ENCODE measurements around the gene SYT14.
"Not testable (repeated sequence)": the region's sequence is repeated elsewhere in the genome, so short reads cannot be mapped to it uniquely, and the experiment has no call there.

SYT14 gene

GRCh38 chr1:209937996-209938959, at the start of gene SYT14:
Gene SYT14 (plus strand): TSS chr1:209938217. CDS start chr1:209938265, 48 bp downstream.
- Histone ChIP-seq H3K9me3 (ENCODE audit: low read depth, low read length) (no peaks in the 10 kb centered on the region), H3K36me3 (ENCODE audit: insufficient read depth, low read length) (no peaks in the 10 kb centered on the region), H3K9ac (ENCODE audit: insufficient read length) (no peak within 1 kb of the TSS), H3K4me3 (peak within 1 kb of the TSS; percentile 70), H3K27ac (no peak within 1 kb of the TSS)
- no peak for DNase-seq (ENCODE audit: low read depth, low spot score)
- TF ChIP-seq FOXP2 (optimal IDR thresholded peaks at IDR 0.05; ENCODE audit: control extremely low read depth, extremely low read length, insufficient read depth) (no peak), POLR2AphosphoS5 (IDR thresholded peaks at IDR 0.05; ENCODE audit: borderline replicate concordance, low read depth, low read length) (no peak), EZH2 (IDR thresholded peaks at IDR 0.05) (no peak)

- H3K36me3 ChIP-seq (ENCODE audit: insufficient read depth, low read length); DNase-seq (ENCODE audit: low read depth, low spot score); H3K9me3 ChIP-seq (ENCODE audit: low read depth, low read length); H3K27ac ChIP-seq; H3K9ac ChIP-seq (ENCODE audit: insufficient read length); H3K4me3 ChIP-seq: not testable (repeated sequence)
These were observed 49.5 kb upstream of the SYT14 start for GRCh38 chr1:209888291-209889076.

GRCh38 chr1:209889077-209889418, 49.0 kb upstream of the SYT14 start:
- Histone ChIP-seq H3K9me3 (ENCODE audit: low read depth, low read length) (no peaks in the 10 kb centered on the region), H3K9ac (ENCODE audit: insufficient read length) (no peak overlapping the region)

GRCh38 chr1:209890641-209891330, 47.2 kb upstream of the SYT14 start:
- Histone ChIP-seq H3K9ac (ENCODE audit: insufficient read length) (no peak overlapping the region), H3K36me3 (ENCODE audit: insufficient read depth, low read length) (no peaks in the 10 kb centered on the region), H3K9me3 (ENCODE audit: low read depth, low read length) (no peaks in the 10 kb centered on the region), H3K4me3 (no peak overlapping the region), H3K27ac (no peak overlapping the region)
- no peak for DNase-seq (ENCODE audit: low read depth, low spot score)
- TF ChIP-seq EZH2 (IDR thresholded peaks at IDR 0.05) (no peak), POLR2AphosphoS5 (IDR thresholded peaks at IDR 0.05; ENCODE audit: borderline replicate concordance, low read depth, low read length) (no peak), FOXP2 (optimal IDR thresholded peaks at IDR 0.05; ENCODE audit: control extremely low read depth, extremely low read length, insufficient read depth) (no peak)

More at GRCh38 chr1:209889077-209889418, 49.0 kb upstream of the SYT14 start:
- TF ChIP-seq FOXP2 (optimal IDR thresholded peaks at IDR 0.05; ENCODE audit: control extremely low read depth, extremely low read length, insufficient read depth), result no peak
- no peak for TF ChIP-seq POLR2AphosphoS5 (IDR thresholded peaks at IDR 0.05; ENCODE audit: borderline replicate concordance, low read depth, low read length)
- TF ChIP-seq EZH2 (IDR thresholded peaks at IDR 0.05), result no peak
- no peak overlapping the region for H3K4me3 ChIP-seq
- no peaks in the 10 kb centered on the region for H3K36me3 ChIP-seq (ENCODE audit: insufficient read depth, low read length)
- no peak overlapping the region for H3K27ac ChIP-seq
- no peak for DNase-seq (ENCODE audit: low read depth, low spot score)

- Histone ChIP-seq H3K9ac (ENCODE audit: insufficient read length) (no peak overlapping the region), H3K36me3 (ENCODE audit: insufficient read depth, low read length) (no peaks in the 10 kb centered on the region), H3K27ac (no peak overlapping the region), H3K9me3 (ENCODE audit: low read depth, low read length) (no peaks in the 10 kb centered on the region), H3K4me3 (no peak overlapping the region)
- TF ChIP-seq EZH2 (IDR thresholded peaks at IDR 0.05), result no peak
- no peak for TF ChIP-seq FOXP2 (optimal IDR thresholded peaks at IDR 0.05; ENCODE audit: control extremely low read depth, extremely low read length, insufficient read depth)
- TF ChIP-seq POLR2AphosphoS5 (IDR thresholded peaks at IDR 0.05; ENCODE audit: borderline replicate concordance, low read depth, low read length), result no peak
- no peak for DNase-seq (ENCODE audit: low read depth, low spot score)
These were observed 44.3 kb upstream of the SYT14 start for GRCh38 chr1:209893751-209894150.

GRCh38 chr1:209895709-209896108, 42.3 kb upstream of the SYT14 start:
- Histone ChIP-seq H3K27ac (no peak overlapping the region), H3K9me3 (ENCODE audit: low read depth, low read length) (no peaks in the 10 kb centered on the region), H3K9ac (ENCODE audit: insufficient read length) (no peak overlapping the region), H3K4me3 (no peak overlapping the region), H3K36me3 (ENCODE audit: insufficient read depth, low read length) (no peaks in the 10 kb centered on the region)
- TF ChIP-seq POLR2AphosphoS5 (IDR thresholded peaks at IDR 0.05; ENCODE audit: borderline replicate concordance, low read depth, low read length) (no peak), FOXP2 (optimal IDR thresholded peaks at IDR 0.05; ENCODE audit: control extremely low read depth, extremely low read length, insufficient read depth) (no peak), EZH2 (IDR thresholded peaks at IDR 0.05) (no peak)
- no peak for DNase-seq (ENCODE audit: low read depth, low spot score)

- TF ChIP-seq FOXP2 (optimal IDR thresholded peaks at IDR 0.05; ENCODE audit: control extremely low read depth, extremely low read length, insufficient read depth) (no peak), POLR2AphosphoS5 (IDR thresholded peaks at IDR 0.05; ENCODE audit: borderline replicate concordance, low read depth, low read length) (no peak), EZH2 (IDR thresholded peaks at IDR 0.05) (no peak)
- DNase-seq (ENCODE audit: low read depth, low spot score), result no peak
- no peak overlapping the region for H3K9ac ChIP-seq (ENCODE audit: insufficient read length)
- no peak overlapping the region for H3K4me3 ChIP-seq
- no peak overlapping the region for H3K27ac ChIP-seq
- no peaks in the 10 kb centered on the region for H3K9me3 ChIP-seq (ENCODE audit: low read depth, low read length)
- H3K36me3 ChIP-seq (ENCODE audit: insufficient read depth, low read length), result no peaks in the 10 kb centered on the region
These were observed 41.7 kb upstream of the SYT14 start for GRCh38 chr1:209896346-209896745.

- not testable (repeated sequence) for H3K9me3 ChIP-seq (ENCODE audit: low read depth, low read length); H3K4me3 ChIP-seq; H3K27ac ChIP-seq; H3K9ac ChIP-seq (ENCODE audit: insufficient read length); H3K36me3 ChIP-seq (ENCODE audit: insufficient read depth, low read length); DNase-seq (ENCODE audit: low read depth, low spot score)
These were observed 39.7 kb upstream of the SYT14 start for GRCh38 chr1:209898271-209898670.

GRCh38 chr1:209898851-209899250, 39.2 kb upstream of the SYT14 start:
- not testable (repeated sequence) for H3K9me3 ChIP-seq (ENCODE audit: low read depth, low read length); DNase-seq (ENCODE audit: low read depth, low spot score); H3K9ac ChIP-seq (ENCODE audit: insufficient read length)

More at GRCh38 chr1:209898851-209899250, 39.2 kb upstream of the SYT14 start:
- H3K4me3 ChIP-seq; H3K27ac ChIP-seq; H3K36me3 ChIP-seq (ENCODE audit: insufficient read depth, low read length): not testable (repeated sequence)

All from SK-N-MC (cell line).